GM21717 (cell line): ENCODE measurements around the gene SAAL1.
A peak's percentile ranks its signal among the peaks of the same experiment; 100 is the strongest.
"Not testable (repeated sequence)": the region's sequence is repeated elsewhere in the genome, so short reads cannot be mapped to it uniquely, and the experiment has no call there.

ENCODE experiments used
- ATAC-seq: cut with Tn5 transposase; IDR thresholded peaks from one replicate; pipeline ENCODE4 v1.9.1; 2021; ENCODE audit warnings: mild to moderate bottlenecking, moderate library complexity; ENCODE audit not compliant: unreplicated experiment

Gene SAAL1, protein sequence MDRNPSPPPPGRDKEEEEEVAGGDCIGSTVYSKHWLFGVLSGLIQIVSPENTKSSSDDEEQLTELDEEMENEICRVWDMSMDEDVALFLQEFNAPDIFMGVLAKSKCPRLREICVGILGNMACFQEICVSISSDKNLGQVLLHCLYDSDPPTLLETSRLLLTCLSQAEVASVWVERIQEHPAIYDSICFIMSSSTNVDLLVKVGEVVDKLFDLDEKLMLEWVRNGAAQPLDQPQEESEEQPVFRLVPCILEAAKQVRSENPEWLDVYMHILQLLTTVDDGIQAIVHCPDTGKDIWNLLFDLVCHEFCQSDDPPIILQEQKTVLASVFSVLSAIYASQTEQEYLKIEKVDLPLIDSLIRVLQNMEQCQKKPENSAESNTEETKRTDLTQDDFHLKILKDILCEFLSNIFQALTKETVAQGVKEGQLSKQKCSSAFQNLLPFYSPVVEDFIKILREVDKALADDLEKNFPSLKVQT

DNA sequence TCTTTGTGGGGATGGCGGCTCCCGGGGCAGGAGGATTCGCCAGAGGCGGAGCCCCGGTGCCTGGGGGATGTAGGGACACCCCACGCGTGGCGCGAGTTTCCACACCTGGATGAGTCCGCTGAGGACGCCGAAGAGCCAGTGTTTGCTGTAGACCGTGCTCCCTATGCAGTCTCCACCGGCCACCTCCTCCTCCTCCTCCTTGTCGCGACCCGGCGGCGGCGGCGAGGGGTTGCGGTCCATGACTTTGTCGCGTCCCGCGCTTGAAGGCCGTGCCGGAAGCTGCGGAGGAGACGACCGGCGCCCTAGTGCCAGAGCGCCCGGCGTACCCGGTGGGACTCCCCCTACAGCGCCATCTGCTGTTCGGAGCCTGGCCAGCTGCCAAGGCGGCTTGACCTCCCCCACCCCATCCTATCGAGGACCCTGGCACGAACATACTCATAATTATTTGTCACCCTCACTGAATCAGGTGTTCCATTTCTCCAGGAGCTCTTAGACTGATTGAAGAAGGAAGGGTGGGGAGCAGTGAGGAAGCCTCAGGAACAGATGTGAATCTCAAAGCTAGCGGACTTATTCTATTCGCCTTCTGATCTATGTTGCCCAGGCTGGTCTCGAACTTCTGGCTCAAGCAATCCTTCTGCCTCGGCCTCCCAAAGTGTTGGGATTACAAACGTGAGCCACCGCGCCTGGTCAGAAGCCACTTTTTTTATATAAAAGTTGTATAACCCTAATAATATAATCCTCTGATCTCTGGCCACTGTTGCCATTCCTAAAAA lies at the start of gene SAAL1:
SAAL1 (minus strand) TSS at position 281 of the 773 bp plus-strand sequence; CDS start at position 240, 41 bp downstream.
- ATAC-seq = peak; percentile 93

- no peak for ATAC-seq
Measured at GRCh38 chr11:18151581-18151980, 45.7 kb upstream of the SAAL1 start.

DNA sequence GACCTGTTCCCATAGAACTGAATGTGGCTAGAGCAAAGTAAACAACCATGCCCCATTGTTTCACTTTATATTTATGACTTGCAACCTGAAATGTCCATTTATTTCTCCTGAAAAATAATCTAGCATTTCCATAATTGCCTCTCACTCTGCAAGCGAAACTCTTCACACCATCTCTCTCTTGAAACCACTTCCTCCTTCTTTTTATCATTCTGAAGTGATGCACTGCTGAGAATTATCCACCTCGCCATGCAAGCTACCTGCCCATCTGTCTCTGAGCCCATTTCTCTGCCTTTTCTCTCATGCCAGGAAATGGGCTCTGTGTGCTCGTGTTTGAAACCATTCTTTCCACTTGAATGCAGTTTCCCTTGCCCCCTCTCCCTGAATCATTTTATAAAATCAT lies 40.0 kb upstream of the SAAL1 start:
- no peak for ATAC-seq

DNA sequence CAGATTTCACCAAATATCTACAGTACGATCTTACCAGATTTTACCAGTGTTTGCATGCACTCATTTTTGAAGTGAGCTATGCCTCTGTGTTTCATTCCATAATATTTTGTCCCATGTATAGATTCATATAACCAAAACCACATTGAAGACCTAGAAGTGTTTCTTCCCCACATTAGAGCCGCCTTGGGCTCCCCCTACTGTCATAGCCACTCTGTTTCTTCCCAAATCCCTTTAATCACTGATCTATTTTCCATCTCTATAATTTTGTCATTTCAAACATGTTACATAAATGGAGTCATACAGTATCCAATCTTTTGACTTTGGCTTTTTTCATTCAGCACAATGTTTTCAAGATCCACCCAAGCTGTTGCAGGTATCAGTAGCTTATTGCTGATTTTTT lies 39.1 kb upstream of the SAAL1 start:
- ATAC-seq = no peak

DNA sequence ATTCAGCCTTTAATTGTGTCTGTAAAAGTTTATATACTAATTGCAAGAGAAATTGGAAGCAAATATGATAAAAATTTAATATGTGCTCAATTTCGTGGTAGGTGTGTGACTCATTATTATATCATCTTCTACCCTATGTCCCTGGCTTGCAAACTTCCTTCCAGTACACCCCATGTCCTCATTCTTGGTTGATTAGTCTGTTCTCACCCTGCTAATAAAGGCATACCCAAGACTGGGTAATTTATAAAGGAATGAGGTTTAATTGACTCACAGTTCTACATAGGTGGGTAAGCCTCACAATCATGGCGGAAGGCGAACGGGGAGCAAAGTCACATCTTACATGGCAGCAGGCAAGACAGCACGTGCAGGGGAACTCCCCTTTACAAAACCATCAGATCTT lies 38.4 kb upstream of the SAAL1 start:
- ATAC-seq = no peak

DNA sequence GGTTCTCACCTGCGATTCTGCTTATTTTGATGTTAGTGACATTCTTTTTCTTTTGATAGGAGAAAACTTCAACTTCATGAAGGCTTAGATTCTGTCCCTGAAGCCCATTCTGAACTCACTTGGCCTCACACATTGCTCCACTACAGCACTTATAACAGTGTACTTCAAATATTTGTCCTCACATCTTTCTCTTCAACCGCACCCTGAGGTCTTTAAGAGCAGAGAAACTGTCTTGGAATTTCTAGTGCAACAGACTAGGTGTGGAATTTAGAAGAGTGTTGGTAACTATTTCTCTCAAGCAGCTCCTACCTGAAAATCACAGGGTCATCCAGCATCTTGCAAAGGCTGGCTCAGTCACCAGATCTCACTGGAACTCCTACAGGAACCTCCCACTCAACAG lies 34.3 kb upstream of the SAAL1 start:
- no peak for ATAC-seq

DNA sequence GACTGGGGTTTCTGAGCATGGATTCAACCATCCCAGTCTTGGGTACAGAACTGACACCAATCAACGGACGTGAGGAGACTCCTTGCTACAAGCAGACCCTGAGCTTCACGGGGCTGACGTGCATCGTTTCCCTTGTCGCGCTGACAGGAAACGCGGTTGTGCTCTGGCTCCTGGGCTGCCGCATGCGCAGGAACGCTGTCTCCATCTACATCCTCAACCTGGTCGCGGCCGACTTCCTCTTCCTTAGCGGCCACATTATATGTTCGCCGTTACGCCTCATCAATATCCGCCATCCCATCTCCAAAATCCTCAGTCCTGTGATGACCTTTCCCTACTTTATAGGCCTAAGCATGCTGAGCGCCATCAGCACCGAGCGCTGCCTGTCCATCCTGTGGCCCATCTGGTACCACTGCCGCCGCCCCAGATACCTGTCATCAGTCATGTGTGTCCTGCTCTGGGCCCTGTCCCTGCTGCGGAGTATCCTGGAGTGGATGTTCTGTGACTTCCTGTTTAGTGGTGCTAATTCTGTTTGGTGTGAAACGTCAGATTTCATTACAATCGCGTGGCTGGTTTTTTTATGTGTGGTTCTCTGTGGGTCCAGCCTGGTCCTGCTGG lies 31.4 kb upstream of the SAAL1 start:
- ATAC-seq = no peak

DNA sequence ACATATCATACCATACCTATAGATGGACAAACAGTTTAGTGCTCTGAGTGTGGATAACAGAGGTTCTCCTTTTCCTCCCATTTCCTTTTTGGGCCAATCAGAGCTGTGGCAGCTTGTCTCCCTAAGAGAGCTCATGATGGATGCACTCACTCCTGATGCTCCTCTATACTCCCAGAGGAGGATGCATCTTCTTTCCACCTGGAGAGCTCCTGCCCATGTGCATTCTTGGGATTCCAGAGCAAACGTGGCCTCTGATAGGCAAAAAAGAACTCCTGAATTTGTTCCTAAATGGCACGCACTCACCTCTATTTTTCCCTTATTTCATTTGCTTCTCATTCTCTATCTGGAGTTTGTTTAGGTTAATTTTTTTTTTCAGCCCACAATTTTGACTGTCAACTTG lies 29.4 kb upstream of the SAAL1 start:
- ATAC-seq = no peak

GRCh38 chr11:18132341-18132740 lies 26.5 kb upstream of the SAAL1 start, which contains the start of gene MRGPRX3:
Gene MRGPRX3 (plus strand): TSS chr11:18132571. CDS start chr11:18137203, 4,632 bp downstream.
- no peak for ATAC-seq

GRCh38 chr11:18131115-18131514 lies 25.2 kb upstream of the SAAL1 start:
- not testable (repeated sequence) for ATAC-seq

GRCh38 chr11:18121331-18121828 lies 15.5 kb upstream of the SAAL1 start:
- not testable (repeated sequence) for ATAC-seq

DNA sequence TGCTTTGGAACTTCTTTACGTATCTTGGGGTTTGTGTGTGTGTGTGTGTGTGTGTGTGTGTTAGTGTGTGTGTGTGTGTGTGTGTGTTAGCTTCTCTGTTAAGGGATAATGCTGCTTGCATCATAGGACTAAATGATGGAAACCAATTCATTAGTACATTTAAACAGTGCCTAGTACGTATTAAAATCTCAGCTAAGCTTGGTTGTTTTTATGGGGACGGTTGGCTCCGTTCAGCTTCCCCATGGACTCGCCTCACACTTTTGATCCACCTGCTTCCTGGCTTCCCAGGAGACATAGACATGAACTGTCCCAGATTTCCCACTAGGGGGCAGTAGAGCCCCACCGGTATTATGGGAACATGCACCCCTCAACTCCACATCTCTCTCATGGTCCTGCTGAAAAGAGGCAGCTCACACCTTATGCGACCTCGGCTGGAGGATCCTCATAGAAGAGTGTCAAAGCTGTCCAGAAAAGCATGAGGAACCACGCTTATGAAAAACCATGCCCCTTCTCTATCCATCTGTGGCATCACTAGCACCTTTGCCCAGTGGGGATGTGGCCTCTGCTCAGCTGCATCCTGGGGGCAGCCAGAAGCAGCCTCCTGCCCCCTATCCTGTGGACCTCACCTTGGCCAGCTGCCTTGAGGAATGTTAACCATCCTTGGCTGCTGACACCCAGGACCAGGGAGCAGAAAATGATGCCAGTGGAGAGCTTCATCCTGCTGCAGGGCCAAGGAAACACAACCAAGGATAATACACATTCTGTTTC lies 9.7 kb upstream of the SAAL1 start:
- peak; percentile 77 for ATAC-seq

DNA sequence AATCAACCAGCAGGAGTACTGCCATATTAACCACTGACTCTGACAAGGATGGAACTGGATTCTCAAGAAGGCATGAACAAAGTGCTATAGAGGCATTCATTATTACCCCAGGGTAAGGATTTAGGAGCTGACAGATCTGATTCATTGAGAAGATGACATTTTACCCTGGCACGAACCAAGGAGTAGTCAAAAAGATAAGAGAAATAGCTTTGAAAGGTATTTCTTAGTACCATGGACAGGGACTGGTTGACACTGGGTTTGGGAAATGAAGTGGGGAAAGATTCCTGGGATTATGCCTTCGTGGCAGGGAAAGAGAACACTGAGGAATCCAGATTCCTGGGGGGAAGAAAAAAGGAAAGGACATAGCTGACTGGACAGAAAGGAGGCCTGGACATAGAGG lies 5.1 kb upstream of the SAAL1 start:
- no peak for ATAC-seq

DNA sequence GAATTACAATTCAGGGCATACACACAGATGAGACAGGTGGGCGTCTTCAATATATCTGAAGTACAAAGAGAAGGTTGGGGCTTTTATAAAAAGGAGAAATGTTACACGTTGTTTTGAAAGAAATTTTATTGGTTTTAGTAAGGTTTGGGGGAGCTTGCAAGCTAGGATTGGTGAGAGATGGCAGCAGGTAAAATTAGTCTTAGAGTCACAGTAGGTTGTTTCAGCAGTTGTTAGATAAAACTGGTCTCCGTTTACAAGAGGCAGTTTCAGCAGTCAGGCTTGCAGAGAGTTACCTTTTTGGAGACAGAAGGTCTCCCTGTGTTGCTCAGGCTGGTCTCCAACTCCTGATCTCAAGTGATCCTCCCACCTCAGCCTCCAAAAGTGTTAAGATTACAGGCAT lies 2.4 kb upstream of the SAAL1 start:
- no peak for ATAC-seq

GRCh38 chr11:18106688-18107087 lies 806 bp upstream of the SAAL1 start:
- ATAC-seq = no peak

GRCh38 chr11:18105086-18105801 lies 638 bp downstream of the SAAL1 start:
- ATAC-seq = no peak

GRCh38 chr11:18100926-18101656 lies 4.8 kb downstream of the SAAL1 start:
- no peak for ATAC-seq

GRCh38 chr11:18093959-18094358 lies 11.9 kb downstream of the SAAL1 start:
- no peak for ATAC-seq

GRCh38 chr11:18091731-18092130 lies 14.2 kb downstream of the SAAL1 start:
- ATAC-seq = no peak
